ENCODE data around the gene WDR70. TPM values are rescaled to one million over a fixed set of nuclear protein-coding genes. Genes with fewer than 3 reads are reported as not detected.

Gene WDR70
- total and polyA plus RNA-seq, 2 donors (not counting 3 experiments of a cell fraction or from before 2014, with no cell fraction given): 6.7 to 37.3 TPM

- Histone ChIP-seq H3K79me2 (ENCODE audit: control insufficient read depth, insufficient read depth, low read length) (no peaks in the 10 kb centered on the region), H3K27ac (ENCODE audit: insufficient read depth, low read depth, low read length) (peak overlapping the region; percentile 80), H3K9ac (replicated peaks; ENCODE audit: extremely low read depth, insufficient read depth, low read length) (peak overlapping the region; percentile 54), H3K9me1 (replicated peaks; ENCODE audit: control insufficient read depth, extremely low read depth, insufficient read depth, low read length) (no peaks in the 10 kb centered on the region), H3K36me3 (ENCODE audit: control insufficient read depth in 2 of 2, extremely low read depth in 1 of 2, insufficient read depth in 2 of 2, low read length in 2 of 2) (no peaks in the 10 kb centered on the region), H4K20me1 (replicated peaks; ENCODE audit: control insufficient read depth, extremely low read depth, insufficient read depth, low read length) (no peaks in the 10 kb centered on the region), H3K9me3 (replicated peaks; ENCODE audit: control insufficient read depth, insufficient read depth, low read length) (peaks cover 2% of the 10 kb centered on the region), H2AFZ (ENCODE audit: low read depth, low read length) (no peak overlapping the region), H3K4me1 (ENCODE audit: control insufficient read depth, extremely low read depth, insufficient read depth, low read length) (peaks cover 24% of the 10 kb centered on the region), H3K4me2 (ENCODE audit: insufficient read depth, low read length) (peak overlapping the region; percentile 85), H3K4me3 (replicated peaks in 1 of 3; ENCODE audit: insufficient read depth in 1 of 3, low read depth in 1 of 3, low read length in 3 of 3) (no peak overlapping the region), H3K27me3 (ENCODE audit: control insufficient read depth in 2 of 2, insufficient read depth in 2 of 2, low read length in 2 of 2) (no peaks in the 10 kb centered on the region)
- no TSS peak for BruUV-seq (replicated peaks)
- TF ChIP-seq GATA2 (IDR thresholded peaks at IDR 0.05; ENCODE audit: insufficient read depth, insufficient read length, low read depth, low read length): no peak
- no peak for TF ChIP-seq MYC (IDR thresholded peaks at IDR 0.05; ENCODE audit: low read depth, low read length)
- TF ChIP-seq POLR2A (IDR thresholded peaks at IDR 0.05; ENCODE audit: low read depth, low read length): no peak
- TF ChIP-seq CTCF (IDR thresholded peaks at IDR 0.05; ENCODE audit: extremely low read depth in 1 of 2, insufficient read depth in 1 of 2, low read depth in 1 of 2, low read length in 2 of 2): no peak
- TF ChIP-seq FOS (IDR thresholded peaks at IDR 0.05; ENCODE audit: borderline replicate concordance, insufficient read depth, low read length): no peak
- no peak for TF ChIP-seq MAX (IDR thresholded peaks at IDR 0.05; ENCODE audit: insufficient read depth, insufficient read length)
- TF ChIP-seq JUN (IDR thresholded peaks at IDR 0.05; ENCODE audit: borderline replicate concordance, insufficient read depth, insufficient read length, low read depth): no peak
- TF ChIP-seq POLR2AphosphoS5 (IDR thresholded peaks at IDR 0.05; ENCODE audit: insufficient read depth, low read depth, low read length): no peak
- TF ChIP-seq EZH2 (IDR thresholded peaks at IDR 0.05; ENCODE audit: borderline replicate concordance, low read depth, low read length, severe bottlenecking): no peak
- ChIA-PET CTCF (interaction anchor here (1.0 to 3.8 kb wide), 4 partner anchors 15 to 181 kb away, joined by 3 to 33 read pairs (median 6); partner anchors contain the start of gene NUP155), POLR2A (interaction anchor here (1.4 kb wide), 1 partner anchor 116 kb away, joined by 5 read pairs; no protein-coding TSS in a partner anchor)
- dilution Hi-C loops (cut with MboI; ENCODE audit: extremely low pct_ligation_motif_present, low sequenced_read_pairs): no loop called here
- DNase-seq (ENCODE audit: low read depth, low spot score) (peak; percentile 46), FAIRE-seq (no peak)
- intact Hi-C loops (cut with micrococcal nuclease): loop anchor here (2.0 kb wide), 1 partner anchor 117 kb away; no protein-coding TSS in a partner anchor
Measured at GRCh38 chr5:37552161-37552560, 173.0 kb downstream of the WDR70 start.
